HG02870 (cell line): Measurements from ENCODE around the gene MAP3K14.
"Not testable (repeated sequence)": the region's sequence is repeated elsewhere in the genome, so short reads cannot be mapped to it uniquely, and the experiment has no call there.

Experiments used
- ATAC-seq: cut with Tn5 transposase; IDR thresholded peaks from one replicate; pipeline ENCODE4 v1.9.1; 2021; ENCODE audit warnings: mild to moderate bottlenecking, moderate library complexity; ENCODE audit not compliant: unreplicated experiment

MAP3K14 gene

DNA sequence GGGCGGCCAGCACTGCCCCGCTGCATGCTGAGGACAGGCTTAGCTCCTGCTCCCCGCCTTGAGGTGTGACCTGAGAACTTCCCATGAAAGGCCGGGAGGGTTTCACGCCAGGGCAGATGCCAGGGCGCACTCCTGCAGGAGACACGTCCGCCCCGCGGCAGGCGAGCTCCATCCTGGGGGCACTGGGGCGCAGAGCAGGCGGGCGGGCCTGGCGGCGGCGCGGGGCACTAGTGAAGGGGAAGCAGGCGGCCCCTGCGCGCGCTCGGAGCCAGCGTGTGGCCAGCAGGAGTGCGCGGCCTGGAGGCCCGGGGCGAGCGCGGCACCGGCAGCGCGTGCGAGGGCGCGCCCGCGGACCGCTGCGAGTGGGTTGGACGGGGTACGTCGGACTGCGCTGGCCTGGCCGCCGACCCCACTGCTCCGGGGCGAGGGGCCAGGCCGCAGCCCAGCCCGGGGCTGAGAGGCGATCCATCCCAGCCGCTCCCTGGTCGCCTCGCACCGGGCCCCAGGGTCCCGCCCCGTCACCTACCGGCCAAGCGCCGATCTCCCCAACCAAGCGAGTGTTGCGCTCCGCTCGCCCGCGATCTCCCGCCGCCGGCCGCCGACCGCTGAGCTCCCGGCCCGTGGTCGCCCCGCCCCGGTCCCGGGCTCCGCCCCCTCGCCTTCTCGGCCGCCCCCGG is at the start of gene MAP3K14:
MAP3K14 (minus strand) TSS at position 587 of the 677 bp plus-strand sequence. CDS start 26,275 bp downstream, outside the sequence.
- ATAC-seq, result no peak

DNA sequence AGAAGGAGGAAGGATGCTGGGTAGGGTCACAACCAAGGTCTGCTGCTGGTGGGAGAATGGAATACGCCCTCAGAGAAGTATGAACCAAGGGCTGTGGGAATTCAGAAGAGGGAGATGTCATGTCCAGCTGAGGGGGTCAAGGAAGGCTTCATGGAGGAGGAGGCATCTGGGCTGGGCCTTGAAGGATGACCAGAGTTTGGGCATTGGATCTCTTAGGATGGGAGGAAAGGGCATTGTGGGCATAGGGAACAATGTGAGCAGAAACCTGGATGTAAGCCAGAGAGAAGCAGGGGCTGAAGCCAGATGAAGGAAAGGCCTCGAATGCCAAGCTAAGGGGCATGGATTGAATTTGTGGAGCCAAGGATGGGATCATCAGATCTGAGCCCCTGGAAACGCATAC is 49.2 kb upstream of the MAP3K14 start:
- no peak for ATAC-seq

DNA sequence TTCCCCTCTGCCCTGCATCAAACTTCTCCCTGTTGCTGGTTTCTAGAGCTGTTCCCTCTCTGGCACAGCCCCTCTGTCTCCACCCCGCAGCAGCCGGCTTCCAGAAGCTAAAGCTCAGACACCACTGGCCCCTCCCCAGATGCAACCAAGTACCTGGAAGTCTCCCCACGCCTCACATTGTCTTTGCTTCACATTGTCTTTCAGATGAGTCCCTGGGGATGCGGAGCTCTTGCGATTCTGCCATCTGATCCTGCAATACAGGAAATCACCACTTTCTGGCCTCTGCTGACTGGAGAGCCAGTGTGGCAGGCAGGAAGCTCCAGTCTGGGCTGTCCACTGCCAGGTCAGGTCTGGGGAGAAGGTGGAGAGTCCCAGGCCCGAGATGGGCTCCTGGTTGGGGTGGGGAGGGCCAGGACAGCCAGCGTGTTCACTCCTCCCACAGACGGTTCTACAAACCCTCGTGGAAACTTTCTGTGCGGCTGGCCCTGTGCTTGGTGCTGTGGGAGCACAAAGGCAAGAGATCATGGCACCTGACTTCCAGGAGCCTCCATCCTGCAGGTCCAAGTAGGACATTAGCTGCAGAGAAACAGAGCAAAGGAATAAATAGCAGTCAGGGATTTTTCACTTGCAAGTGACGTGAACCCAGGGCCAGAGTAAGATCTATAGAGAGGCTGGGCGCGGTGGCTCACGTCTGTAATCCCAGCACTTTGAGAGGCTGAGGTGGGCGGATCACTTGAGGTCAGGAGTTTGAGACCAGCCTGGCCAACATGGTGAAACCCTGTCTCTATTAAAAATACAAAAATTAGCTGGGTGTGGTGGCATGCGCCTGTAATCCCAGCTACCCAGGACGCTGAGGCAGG is 47.9 kb upstream of the MAP3K14 start:
- ATAC-seq, result no peak

DNA sequence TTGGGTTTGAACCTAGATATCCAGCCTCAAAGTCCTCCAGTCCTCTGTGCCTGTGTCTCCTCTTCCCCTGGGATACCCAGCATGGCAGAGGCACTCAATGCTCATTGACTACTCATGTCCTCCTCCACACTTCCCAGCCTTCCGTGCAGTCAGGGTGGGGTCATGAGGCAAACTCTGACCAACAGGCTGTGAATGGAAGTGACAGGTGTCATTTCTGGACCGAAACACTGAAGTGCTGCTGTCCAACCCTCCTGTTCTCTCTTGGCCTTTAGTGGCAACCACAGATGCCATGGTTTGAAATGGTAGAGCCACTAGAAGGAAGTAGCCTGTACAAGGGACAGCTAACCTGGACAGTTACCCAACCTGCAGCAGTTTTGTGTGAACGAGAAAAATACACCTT is 46.7 kb upstream of the MAP3K14 start:
- no peak for ATAC-seq

DNA sequence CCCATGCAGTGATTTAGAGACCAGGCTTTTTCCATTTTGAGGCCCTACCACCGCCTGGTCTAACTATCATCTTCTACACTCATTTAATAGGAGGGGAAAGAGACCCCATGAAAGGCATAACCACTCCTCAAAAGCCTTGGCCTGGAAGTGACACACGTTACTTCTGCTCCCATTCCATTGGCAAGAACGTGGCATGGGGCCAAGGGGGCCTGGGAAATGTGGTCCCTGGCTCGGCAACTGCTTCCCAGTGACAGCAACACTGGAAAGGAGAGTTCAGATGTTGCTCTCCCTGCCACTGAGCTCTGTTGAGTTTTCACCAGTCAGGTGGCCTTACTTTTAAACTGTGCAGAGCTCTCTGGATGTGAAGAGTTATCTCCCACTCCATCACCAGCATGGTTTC is 45.2 kb upstream of the MAP3K14 start:
- no peak for ATAC-seq

DNA sequence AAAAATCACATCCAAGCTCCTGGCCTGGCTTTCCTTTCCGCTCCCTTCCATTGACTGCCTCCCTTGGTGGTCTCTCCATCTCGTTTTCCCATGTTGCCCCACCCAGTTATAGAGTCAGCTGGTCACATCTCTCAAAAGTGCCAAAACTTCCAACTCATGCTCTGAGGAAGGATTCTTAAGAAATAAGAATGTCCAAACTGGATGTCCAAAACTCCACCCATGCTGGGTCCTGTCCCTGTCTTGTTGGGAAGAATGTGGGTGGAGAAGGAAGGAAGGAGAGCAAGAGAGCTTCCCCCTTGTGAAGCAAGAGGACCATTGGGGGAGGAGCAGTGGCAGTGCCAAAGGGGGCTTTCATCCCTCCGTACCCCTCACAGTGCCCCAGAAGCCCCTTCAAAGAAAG is 44.6 kb upstream of the MAP3K14 start:
- no peak for ATAC-seq

DNA sequence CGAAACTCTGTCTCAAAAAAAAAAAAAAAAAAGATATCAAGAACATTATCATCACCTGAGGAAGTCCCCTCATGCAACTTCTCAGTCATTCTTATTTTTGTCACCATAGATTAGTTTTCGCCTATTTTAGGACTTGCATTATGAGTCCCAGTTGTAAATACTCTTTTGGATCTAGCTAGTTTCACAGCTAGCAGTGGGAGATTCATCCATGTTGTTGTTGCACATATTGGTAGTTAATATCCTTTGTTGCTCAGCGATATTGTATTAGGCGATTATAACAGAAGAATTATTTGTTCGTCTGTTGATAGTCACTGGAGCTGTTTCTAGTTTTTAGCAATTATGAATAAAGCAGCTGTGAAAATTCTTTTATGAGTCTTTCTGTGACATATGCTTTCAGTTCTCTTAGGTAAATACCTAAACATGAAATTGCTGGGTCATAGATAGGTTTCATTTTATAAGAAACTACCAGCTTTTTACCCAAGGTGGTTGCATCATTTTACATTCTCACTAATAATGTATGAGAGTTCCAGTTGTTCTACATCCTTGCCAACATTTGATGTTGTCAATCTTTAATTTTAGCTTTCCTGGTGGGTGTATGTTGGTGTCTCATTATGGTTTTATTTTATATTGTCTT is 40.7 kb upstream of the MAP3K14 start:
- no peak for ATAC-seq

DNA sequence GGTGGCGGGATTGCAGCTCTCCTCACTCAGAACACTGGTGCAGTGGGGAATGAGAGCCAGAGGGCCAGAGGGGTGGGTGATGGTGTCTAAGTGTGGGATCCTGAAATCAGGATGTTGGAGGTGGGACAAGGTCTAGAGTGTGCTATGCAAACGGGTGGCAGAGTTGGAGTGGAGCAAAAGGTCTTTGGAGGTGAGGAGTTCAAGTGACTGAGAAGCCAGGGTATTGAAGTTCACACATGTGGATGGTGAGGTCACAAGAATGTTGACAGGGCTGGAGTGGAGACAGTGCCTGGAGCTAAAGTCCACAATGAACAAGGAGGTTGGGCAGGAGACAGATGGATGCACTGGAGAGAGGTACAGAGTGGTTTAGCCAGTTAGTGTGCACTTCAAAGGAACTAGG is 38.3 kb upstream of the MAP3K14 start:
- no peak for ATAC-seq

DNA sequence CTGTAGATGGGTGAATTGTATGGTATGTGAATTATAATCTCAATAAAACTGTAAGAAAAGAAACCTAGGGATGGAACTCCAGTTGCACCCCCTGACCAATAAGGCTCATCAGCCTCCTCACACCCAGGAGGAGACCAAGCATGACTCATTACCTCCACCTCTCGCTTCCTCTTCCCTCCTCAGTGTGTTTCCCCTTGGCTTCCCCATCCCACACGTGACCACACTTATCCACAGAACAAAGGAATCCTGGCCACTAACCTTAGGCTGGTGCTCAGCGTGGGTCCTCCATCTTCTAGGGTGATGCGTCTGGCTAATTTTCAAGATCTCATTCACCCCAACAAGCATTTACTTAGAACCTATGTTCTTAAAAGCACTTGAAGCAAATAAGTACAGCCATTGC is 36.2 kb upstream of the MAP3K14 start:
- ATAC-seq, result no peak

DNA sequence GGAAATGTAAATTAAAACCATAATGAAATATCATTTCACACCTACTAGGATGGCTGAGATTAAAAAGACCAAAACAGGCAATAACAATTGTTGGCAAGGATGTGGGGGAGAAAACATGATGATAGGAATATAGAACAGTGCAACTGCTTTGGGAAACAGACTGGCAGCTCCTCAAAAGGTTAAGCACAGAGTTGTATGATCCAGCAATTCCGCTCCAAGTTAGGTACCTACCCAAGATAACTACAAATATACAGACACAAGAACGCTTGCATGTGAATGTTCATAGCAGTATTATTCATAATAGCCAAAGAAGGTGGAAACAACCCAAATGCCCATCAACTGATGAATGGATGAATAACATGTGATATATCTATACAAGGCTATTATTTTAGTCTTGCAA is 35.0 kb upstream of the MAP3K14 start:
- no peak for ATAC-seq

DNA sequence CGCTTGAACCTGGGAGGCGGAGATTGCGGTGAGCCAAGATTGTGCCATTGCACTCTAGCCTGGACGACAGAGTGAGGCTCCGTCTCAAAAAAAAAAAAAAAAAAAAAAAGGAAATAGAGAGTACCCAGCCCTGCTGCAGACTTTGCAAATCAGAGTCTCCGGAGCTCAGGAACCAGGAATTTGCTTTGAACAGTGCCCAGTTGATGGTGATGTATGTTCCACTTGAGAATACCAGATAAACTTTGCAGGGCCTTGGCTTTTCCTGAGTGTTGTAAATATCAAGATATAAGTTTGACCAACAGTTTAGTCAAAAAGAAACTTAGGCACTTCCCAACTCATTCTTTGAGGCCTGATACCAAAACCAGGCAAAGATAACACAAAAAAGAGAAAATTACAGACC is 30.6 kb upstream of the MAP3K14 start:
- ATAC-seq, result no peak

DNA sequence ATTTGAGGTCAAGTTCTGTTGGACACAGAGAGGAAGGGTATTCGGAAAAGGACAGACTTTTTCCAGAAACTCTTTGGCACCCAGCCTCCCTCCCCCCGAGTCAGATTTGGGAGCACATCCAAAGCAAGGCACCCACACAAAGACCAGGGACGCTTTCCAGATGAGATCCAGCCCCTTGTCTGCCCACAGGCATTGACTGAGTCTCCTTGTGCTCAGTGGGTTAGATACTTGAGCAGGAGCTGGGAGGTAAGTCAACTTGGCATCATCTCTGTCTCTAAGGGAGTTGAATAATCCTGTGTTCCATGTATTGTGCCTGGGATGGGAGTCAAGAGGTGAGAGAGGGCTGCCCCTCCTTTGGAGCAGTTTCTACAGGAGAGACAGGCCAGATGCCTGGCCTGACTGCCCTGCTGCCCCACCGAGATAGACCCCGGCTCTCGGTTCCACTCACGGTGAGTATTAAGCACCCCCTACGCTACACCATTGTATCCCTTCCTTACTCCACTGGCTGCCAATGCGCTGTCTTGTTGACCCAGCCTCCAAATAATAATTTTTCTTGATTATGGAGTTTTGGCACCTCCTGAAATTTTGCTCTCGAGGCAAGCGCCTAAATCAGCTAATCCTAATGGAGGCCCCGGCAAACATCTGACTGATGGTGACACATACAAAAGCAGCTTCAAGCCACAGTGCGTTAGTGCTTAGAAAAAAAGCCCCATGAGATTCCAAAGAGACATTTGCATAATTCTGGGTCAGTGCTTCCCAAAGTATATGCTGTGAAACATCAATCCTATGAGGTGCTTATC is 29.6 kb upstream of the MAP3K14 start:
- ATAC-seq, result no peak

DNA sequence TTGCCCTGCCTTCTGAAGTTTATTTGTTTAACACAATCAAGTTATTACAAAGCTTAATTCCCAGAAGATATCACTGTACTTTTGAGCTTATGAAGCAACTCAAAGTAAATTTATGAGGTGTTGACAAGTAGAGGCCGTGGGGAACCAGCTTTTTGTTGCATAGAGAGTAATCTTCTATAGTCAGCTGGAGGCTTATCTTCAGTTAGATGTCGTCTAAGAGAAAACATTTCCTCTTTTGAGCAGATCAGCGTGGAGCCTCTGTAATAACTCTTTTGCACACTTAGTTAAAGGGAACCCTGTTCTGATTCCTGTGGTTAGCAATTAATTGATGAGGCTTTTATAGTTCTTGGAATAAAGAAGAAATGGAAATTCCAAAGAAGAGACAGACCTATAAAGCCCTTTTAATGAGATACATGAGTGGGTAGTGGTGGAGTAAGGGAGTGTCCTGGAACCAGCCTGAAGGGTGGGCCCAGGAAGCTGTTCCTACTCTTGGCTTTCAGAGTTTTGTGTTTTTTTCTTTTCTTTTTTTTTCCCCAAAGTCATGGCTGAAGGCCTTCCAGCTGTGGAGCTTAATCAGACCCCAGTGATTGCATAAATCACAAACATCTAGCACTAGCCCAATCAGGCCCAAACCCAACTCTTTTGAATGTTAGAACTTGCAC is 28.9 kb upstream of the MAP3K14 start:
- ATAC-seq, result no peak

DNA sequence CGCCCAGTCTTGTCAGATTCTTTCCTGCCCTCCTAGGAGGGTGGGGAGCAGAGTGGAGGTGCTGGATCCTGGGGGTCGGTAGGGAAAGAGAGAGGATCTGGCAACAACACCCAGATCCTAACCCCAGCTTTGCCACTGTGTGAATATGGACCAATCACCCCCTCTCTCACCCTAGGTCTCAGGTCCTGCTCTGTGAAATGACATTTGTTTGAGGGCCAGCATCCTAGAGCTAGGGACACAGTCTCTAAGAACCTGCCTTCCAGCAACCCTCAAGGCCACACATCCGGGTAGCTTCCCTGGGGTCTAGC is 28.4 kb upstream of the MAP3K14 start:
- no peak for ATAC-seq

DNA sequence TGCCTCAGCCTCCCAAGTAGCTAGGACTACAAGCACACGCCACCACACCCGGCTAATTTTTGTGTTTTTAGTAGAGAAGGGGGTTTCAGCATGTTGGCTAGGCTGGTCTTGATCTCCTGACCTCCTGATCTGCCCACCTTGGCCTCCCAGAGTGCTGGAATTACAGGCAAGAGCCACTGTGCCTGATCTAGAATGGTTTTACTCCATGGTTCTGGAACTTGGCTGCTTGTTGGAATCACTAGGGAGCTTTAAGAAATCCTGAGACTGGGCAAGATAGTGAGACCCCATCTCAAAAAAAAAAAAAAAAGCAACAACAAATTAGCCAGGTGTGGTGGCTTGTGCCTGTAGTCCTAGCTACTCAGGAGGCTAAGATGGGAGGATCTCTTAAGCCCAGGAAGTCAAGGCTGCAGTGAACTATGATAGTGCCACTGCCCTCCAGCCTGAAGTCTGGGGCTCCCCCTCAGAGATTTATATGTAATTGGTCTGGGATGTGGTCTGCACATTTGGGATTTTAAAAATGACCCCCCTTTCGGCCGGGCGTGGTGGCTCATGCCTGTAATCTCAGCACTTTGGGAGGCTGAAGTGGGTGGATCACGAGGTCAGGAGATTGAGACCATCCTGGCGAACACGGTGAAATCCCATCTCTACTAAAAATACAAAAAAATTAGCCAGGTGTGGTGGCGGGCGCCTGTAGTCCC is 27.3 kb upstream of the MAP3K14 start:
- ATAC-seq, result not testable (repeated sequence)

DNA sequence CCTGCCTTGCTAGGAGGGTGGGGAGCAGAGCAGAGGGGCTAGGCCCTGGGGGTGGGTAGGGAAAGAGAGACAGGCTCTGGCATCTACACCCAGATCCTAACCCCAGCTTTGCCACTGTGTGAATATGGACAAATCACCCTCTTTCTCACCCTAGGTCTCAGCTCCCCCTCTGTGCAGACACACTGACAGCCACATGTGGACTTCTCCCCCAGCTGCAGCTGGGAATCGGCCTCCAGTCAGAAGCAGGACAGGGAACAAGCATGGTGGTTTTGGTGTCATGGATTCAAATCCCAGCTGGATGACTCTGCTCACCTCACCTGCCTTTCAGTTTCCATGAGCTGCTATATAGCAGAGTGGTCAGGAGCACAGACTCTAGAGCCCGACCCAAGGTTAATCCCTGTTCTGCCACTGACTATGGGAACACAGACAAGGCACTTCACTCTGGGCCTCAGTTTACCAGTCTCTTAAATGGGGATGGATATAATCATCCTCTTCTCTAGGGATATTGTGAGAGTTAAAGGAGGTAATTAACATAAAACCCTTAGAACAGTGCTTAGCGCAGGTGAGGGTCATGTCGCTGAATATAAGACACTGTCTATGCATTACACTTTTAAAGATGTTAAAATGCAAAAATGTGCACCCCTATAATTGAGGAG is 26.2 kb upstream of the MAP3K14 start:
- ATAC-seq, result no peak

DNA sequence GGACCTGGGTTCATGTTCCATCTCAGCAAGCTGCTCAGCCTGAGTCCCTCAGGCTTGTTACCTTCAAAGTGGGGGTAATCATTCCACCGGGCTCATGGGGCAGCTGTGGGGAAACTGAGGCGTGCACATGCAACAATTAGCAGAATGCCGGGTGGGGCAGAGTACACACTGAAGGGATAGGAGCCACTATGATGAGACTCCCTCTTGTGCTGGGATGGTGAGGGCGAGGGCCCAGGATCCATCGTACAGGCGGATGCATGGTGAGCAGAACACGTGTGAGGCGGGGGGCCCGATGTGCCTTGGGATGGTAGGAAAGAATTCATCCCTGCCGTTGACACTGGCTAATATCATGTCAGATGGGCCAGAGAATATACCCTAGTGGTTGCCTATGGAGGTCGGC is 25.5 kb upstream of the MAP3K14 start:
- ATAC-seq, result no peak

DNA sequence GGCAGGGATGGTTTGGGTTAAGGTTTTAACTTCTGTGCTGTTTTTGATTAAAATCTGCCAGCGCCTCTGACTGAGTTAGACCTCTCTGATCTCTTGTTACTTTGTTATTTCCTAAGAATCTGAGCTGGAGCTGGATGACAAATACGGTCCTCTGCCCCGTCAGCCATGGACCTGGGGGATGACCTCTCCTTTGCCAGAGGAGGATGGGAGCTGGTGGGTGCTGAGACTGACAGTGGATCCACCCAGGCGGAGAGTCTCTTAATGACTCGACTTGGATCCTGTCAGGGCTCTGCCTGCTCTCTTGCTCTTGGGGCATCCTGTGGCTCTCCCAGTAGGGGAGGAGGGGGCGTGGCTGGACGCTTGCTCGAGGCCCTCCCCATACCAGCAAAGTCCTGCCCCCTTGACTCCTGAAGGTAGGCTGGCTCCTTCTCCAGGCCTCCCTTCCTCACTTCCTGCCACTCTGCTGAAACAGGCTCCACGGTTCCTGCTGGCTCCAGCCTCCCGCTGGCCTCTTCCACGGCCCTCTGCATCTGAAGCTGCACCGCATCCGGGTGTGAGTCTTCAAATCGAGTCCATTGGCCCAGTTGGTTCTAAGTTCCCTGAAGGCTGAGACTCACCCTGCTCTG is 24.8 kb upstream of the MAP3K14 start:
- no peak for ATAC-seq
